Mesothelial cell of epicardium (in vitro differentiated cells): ENCODE results near the gene ITPR1. TPM values are rescaled to one million over a fixed set of nuclear protein-coding genes. Genes with fewer than 3 reads are reported as not detected.

Experiments
- DNase-seq, 2 experiments: peaks; one replicate each; pipeline ENCODE4 v3.0.0; 2021; ENCODE audit warnings: low spot score in 2 of 2; ENCODE audit not compliant: unreplicated experiment in 2 of 2
- H3K27ac Mint-ChIP-seq: 2 replicates; pipeline ENCODE4 v1.8.0; 2021; ENCODE audit warnings: mixed read lengths
- H3K27me3 Mint-ChIP-seq: 2 replicates; pipeline ENCODE4 v1.8.0; 2021; ENCODE audit warnings: low read depth, mixed read lengths
- H3K36me3 Mint-ChIP-seq: 2 replicates; pipeline ENCODE4 v1.8.0; 2021; ENCODE audit warnings: mixed read lengths
- H3K4me1 Mint-ChIP-seq: 2 replicates; pipeline ENCODE4 v1.8.0; 2021; ENCODE audit warnings: mixed read lengths
- H3K4me3 Mint-ChIP-seq: 2 replicates; pipeline ENCODE4 v1.8.0; 2021; ENCODE audit warnings: mild to moderate bottlenecking, moderate library complexity, mixed read lengths
- H3K9me3 Mint-ChIP-seq: 2 replicates; pipeline ENCODE4 v1.8.0; 2021; ENCODE audit warnings: mixed read lengths
- total RNA-seq: library from RNA; stranded (reverse); gene quantifications from 3 replicates; pipeline ENCODE4 v1.2.1, GENCODE V29; 2021
- TF ChIP-seq, protein P1 (sequence below): fragments of 200-600 bp; sonication (generic); IDR thresholded peaks from one replicate; pipeline ENCODE4 v1.5.0; 2021; ENCODE audit warnings: antibody characterized with exemption; ENCODE audit not compliant: unreplicated experiment

The ITPR1 gene
- total RNA-seq, 1 donor from 2014 or later = 21.3 TPM

DNA sequence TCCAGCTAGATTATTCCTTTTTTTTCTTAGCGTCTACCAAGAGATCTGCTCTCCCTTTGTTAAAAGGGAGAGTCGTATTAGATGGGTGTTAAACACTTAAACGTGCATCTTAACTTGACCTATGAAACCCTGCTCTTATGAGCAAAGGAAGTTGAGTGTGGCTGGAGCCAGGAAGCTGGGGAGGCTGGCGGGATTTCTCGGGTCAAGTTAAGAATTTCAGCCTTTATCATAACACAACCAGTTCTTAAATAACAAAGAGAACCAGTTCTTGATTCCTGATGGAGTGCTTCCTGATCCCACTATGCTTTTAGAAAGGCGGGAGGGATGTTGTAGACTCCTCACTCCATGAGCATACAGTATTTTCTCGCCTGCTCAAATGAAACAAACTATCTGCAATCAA lies 215.1 kb downstream of the ITPR1 start:
- no peaks in the 10 kb centered on the region for H3K27me3 Mint-ChIP-seq
- H3K27ac Mint-ChIP-seq = no peak overlapping the region
- TF ChIP-seq, protein P1, sequence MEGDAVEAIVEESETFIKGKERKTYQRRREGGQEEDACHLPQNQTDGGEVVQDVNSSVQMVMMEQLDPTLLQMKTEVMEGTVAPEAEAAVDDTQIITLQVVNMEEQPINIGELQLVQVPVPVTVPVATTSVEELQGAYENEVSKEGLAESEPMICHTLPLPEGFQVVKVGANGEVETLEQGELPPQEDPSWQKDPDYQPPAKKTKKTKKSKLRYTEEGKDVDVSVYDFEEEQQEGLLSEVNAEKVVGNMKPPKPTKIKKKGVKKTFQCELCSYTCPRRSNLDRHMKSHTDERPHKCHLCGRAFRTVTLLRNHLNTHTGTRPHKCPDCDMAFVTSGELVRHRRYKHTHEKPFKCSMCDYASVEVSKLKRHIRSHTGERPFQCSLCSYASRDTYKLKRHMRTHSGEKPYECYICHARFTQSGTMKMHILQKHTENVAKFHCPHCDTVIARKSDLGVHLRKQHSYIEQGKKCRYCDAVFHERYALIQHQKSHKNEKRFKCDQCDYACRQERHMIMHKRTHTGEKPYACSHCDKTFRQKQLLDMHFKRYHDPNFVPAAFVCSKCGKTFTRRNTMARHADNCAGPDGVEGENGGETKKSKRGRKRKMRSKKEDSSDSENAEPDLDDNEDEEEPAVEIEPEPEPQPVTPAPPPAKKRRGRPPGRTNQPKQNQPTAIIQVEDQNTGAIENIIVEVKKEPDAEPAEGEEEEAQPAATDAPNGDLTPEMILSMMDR = no peak
- peaks cover 3% of the 10 kb centered on the region for H3K9me3 Mint-ChIP-seq
- peaks cover 6% of the 10 kb centered on the region for H3K36me3 Mint-ChIP-seq
- H3K4me3 Mint-ChIP-seq = no peak overlapping the region
- DNase-seq = no peak
- H3K4me1 Mint-ChIP-seq = peaks cover 18% of the 10 kb centered on the region

DNA sequence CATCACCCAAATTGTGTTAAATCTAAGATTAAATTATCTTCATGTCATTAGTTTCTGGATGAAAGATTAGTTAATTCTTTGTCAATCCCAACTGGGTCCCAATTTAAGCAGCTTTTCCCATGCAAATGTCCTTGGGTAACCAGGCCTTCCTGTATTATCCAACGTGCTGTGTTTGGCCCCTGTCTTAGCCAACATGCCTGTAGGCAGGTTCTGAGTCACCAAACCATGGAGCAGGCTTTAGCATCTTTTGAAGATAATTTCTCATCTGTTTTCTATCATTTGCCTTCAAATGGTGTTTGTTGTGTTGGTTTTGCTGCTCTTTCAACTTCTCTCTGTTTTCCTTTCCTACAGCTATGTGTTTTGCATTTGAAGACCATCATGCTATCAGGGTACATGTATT lies 216.2 kb downstream of the ITPR1 start:
- Mint-ChIP-seq H3K4me1 (peaks cover 18% of the 10 kb centered on the region), H3K9me3 (peaks cover 3% of the 10 kb centered on the region), H3K36me3 (peaks cover 3% of the 10 kb centered on the region), H3K27me3 (no peaks in the 10 kb centered on the region), H3K4me3 (no peak overlapping the region), H3K27ac (no peak overlapping the region)
- DNase-seq = no peak
- TF ChIP-seq, protein P1 = no peak

DNA sequence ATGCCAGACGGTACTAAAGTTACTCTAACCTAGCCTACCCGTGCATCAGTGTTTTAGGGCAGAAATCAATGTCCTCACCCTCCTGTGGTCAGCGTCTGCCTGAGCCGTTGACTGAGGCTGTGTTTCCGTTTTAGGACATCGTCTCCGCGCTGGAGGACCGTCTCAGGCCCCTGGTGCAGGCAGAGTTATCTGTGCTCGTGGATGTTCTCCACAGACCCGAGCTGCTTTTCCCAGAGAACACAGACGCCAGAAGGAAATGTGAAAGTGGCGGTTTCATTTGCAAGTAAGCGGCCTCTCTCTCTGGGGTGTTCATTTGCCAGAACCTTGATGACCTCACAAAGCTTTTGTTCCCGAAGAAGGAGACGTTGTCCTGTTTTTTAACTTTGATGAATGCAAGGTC lies 217.0 kb downstream of the ITPR1 start:
- Mint-ChIP-seq H3K27ac (no peak overlapping the region), H3K4me3 (no peak overlapping the region), H3K9me3 (peaks cover 3% of the 10 kb centered on the region), H3K4me1 (peaks cover 18% of the 10 kb centered on the region), H3K36me3 (peaks cover 3% of the 10 kb centered on the region), H3K27me3 (no peaks in the 10 kb centered on the region)
- no peak for DNase-seq
- TF ChIP-seq, protein P1 = no peak

DNA sequence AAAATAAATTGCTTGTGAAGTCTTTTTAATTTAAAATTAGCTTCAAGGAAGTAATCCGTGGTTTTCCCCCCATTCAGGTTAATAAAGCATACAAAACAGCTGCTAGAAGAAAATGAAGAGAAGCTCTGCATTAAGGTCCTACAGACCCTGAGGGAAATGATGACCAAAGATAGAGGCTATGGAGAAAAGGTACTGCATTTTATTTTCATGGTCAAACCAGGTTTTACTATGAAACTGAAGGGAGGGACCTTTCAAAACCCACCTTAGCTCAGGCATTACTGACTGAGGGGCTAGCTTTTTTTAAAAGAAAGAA lies 218.5 kb downstream of the ITPR1 start:
- H3K27ac Mint-ChIP-seq = no peak overlapping the region
- no peaks in the 10 kb centered on the region for H3K27me3 Mint-ChIP-seq
- H3K9me3 Mint-ChIP-seq = peaks cover 3% of the 10 kb centered on the region
- DNase-seq = no peak
- peaks cover 18% of the 10 kb centered on the region for H3K4me1 Mint-ChIP-seq
- H3K36me3 Mint-ChIP-seq = peaks cover 3% of the 10 kb centered on the region
- no peak overlapping the region for H3K4me3 Mint-ChIP-seq
- TF ChIP-seq, protein P1 = no peak

DNA sequence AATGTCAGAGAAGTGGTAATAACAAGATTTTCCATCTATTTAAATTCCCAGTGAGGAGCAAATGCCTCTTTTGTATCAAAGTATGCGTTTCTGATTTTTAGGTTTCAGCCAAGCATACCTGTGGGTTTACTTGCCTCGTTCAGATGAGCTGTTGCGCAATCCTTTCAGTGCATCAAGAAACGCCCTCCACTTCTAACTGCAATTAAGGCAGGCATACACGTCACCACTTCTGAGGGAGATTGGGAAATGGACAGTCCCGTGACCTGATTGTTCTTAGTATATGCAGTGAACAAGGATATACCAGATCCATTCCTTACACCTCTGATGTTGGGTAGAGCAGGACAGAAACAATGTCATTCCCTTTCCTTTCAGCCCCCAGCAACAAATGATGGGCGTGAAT lies 219.0 kb downstream of the ITPR1 start:
- TF ChIP-seq, protein P1 = no peak
- DNase-seq = no peak
- peaks cover 2% of the 10 kb centered on the region for H3K36me3 Mint-ChIP-seq
- no peak overlapping the region for H3K27ac Mint-ChIP-seq
- peaks cover 2% of the 10 kb centered on the region for H3K9me3 Mint-ChIP-seq
- H3K4me1 Mint-ChIP-seq = peaks cover 18% of the 10 kb centered on the region
- H3K4me3 Mint-ChIP-seq = no peak overlapping the region
- no peaks in the 10 kb centered on the region for H3K27me3 Mint-ChIP-seq

DNA sequence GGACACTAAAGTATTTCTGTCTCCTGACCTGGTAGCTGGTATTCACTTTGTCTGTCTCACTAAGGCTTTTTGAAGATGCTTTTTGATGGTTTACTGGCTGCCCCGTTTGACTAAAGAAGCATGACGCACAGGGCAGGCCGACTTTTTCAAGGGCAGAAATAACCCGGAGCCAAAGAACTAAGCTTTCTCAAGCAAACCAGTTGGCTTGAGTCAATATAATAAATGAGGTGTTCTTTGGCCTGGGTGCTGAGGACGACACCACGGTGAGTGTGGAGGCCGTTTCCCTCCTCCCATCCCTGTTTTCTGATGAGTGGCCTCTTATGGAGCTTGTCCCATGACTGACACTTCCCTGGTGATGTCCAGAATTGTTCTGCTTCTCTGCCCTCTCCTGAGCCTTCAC lies 220.9 kb downstream of the ITPR1 start:
- TF ChIP-seq, protein P1 = no peak
- no peak overlapping the region for H3K4me3 Mint-ChIP-seq
- no peak for DNase-seq
- H3K27ac Mint-ChIP-seq = no peak overlapping the region
- H3K4me1 Mint-ChIP-seq = peaks cover 21% of the 10 kb centered on the region
- no peaks in the 10 kb centered on the region for H3K9me3 Mint-ChIP-seq
- no peaks in the 10 kb centered on the region for H3K27me3 Mint-ChIP-seq
- no peaks in the 10 kb centered on the region for H3K36me3 Mint-ChIP-seq
